Natural killer cell treated with Interleukin-12 subunit alpha and Interleukin-12 subunit beta and Interleukin-15 and Interleukin-18, amount 100 ng/mL, for 72 hours (primary cell): ENCODE measurements around the gene PHRF1. TPM values are rescaled to one million over a fixed set of nuclear protein-coding genes. Genes with fewer than 3 reads are reported as not detected.
A peak's percentile ranks its signal among the peaks of the same experiment; 100 is the strongest.

Experiments
- ATAC-seq, 2 donors: fragments of 150-1000 bp; cut with Tn5 transposase in 1 of 2; sonication (Bioruptor Pico), chemical (Tn5 transposase) in 1 of 2; 2 replicates each; pipeline ENCODE4 v1.10.0; 2021
- DNase-seq: peaks from one replicate; pipeline ENCODE4 v3.0.0; 2022; ENCODE audit warnings: low spot score
- H3K27ac Mint-ChIP-seq, 2 donors: 1 replicate in 1 of 2; 2 replicates in 1 of 2; pipeline ENCODE4 v1.8.0; 2022; ENCODE audit warnings: mixed read lengths in 2 of 2, mild to moderate bottlenecking in 1 of 2, moderate library complexity in 1 of 2
- H3K27me3 Mint-ChIP-seq, 2 donors: 1 replicate in 1 of 2; 2 replicates in 1 of 2; pipeline ENCODE4 v1.8.0; 2022; ENCODE audit warnings: mixed read lengths in 2 of 2
- H3K36me3 Mint-ChIP-seq: one replicate; pipeline ENCODE4 v1.8.0; 2022; ENCODE audit warnings: mixed read lengths
- H3K4me1 Mint-ChIP-seq, 2 donors: 1 replicate in 1 of 2; 2 replicates in 1 of 2; pipeline ENCODE4 v1.8.0; 2022; ENCODE audit warnings: low read depth in 2 of 2, mixed read lengths in 2 of 2, mild to moderate bottlenecking in 1 of 2
- H3K4me3 Mint-ChIP-seq: one replicate; pipeline ENCODE4 v1.8.0; 2022; ENCODE audit warnings: mixed read lengths
- H3K9me3 Mint-ChIP-seq: 2 replicates; pipeline ENCODE4 v1.8.0; 2022; ENCODE audit warnings: mixed read lengths
- total RNA-seq, 2 donors: library from RNA; stranded (reverse); gene quantifications; one replicate each; pipeline ENCODE4 v1.2.3, GENCODE V29; 2022

PHRF1 gene
- total RNA-seq, 2 donors from 2014 or later: 49.2 to 85.7 TPM

- DNase-seq: no peak
- Mint-ChIP-seq H3K27ac (no peak overlapping the region), H3K4me3 (no peak overlapping the region), H3K9me3 (no peaks in the 10 kb centered on the region), H3K36me3 (no peaks in the 10 kb centered on the region), H3K27me3 (no peaks in the 10 kb centered on the region), H3K4me1 (peaks cover 12 to 15% of the 10 kb centered on the region in 2 donors)
- ATAC-seq: no peak
These were observed 36.7 kb downstream of the PHRF1 start for GRCh38 chr11:612961-613300.

GRCh38 chr11:613369-613968, 37.2 kb downstream of the PHRF1 start:
- DNase-seq (no peak), ATAC-seq (peak; percentile 2 to 41)
- Mint-ChIP-seq H3K4me3 (no peak overlapping the region), H3K9me3 (no peaks in the 10 kb centered on the region), H3K27me3 (no peaks in the 10 kb centered on the region), H3K27ac (no peak overlapping the region), H3K4me1 (peaks cover 12 to 15% of the 10 kb centered on the region in 2 donors), H3K36me3 (no peaks in the 10 kb centered on the region)

DNA sequence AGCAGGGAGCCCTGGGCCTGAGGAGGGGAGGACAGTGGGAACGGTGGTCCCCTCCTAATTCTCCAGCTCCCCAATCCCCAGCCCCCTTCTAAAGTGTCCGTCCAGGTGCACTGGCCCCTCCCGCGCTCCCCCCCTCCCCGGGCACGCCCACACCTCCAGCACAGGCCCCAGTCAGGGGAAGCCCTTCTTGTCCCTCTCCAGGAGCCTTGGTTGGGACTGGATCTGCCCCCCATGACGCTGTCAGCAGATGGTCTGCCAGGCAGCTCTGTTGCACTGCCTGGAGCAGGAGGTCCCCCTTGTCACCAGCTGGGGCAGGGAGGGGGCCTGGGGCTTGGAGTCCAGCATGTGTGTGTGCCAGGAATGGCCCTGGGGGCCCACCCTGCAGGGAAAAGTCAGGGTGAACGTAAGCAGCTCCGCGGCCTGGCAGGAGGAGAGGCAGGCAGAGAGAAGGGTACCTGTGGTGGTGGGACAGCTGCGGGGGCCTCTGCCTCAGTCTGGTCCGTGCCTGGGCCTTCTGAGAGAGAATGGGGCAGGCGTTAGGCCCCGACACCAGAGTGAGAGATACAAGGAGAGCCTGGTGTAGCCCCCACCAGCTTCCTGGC, 37.9 kb downstream of the PHRF1 start:
- Mint-ChIP-seq H3K36me3 (no peaks in the 10 kb centered on the region), H3K9me3 (no peaks in the 10 kb centered on the region), H3K27me3 (no peaks in the 10 kb centered on the region), H3K27ac (peak overlapping the region; percentile 37 to 72), H3K4me1 (peaks cover 12 to 15% of the 10 kb centered on the region in 2 donors), H3K4me3 (peak overlapping the region; percentile 65)
- ATAC-seq (no peak), DNase-seq (no peak)

DNA sequence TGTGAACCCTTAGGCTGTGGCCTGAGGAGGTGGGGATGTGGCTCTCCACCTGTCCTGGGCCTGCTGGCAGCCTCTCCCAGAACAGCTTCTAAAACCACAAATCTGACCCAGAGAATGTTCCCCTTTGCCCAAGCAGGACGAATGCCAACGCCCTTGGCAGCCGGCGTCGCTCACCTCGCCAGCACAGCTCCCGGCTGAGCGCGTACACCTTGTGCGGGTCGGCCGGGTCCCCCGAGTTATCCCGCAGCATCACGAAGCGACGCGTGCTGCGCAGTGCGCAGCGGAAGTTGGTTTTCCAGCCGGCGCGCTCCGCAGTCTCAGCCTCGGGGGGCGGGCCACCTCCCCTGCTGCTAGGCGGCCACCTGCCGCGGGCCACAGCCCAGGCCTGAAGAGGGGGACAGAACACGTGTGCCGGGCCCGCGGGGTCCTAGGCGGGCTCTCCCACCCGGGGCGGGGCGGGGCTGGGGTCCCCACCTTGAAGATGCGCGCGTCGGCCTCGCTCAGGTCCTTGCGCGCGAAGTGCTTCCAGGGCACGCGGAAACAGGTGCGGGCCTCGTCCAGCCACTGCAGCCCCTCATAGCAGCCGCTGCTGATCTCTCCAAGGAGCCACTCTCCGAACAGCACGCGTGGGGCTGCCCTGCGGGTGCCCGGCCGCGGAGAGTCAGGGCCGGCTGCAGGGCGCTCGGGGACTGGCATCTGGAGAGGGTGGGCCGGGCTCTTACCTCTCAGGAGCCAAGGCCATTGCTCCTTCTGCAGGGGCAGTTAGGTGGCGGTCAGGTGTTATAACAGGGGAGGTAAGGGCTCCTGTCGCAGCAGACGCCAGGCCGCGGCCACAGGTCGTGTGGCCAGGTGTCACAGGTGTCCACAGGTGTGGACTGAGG, 38.6 kb downstream of the PHRF1 start:
- ATAC-seq (no peak), DNase-seq (peak; percentile 59)
- peak overlapping the region; percentile 84 for H3K4me3 Mint-ChIP-seq
- no peaks in the 10 kb centered on the region for H3K27me3 Mint-ChIP-seq
- H3K9me3 Mint-ChIP-seq: no peaks in the 10 kb centered on the region
- peak overlapping the region; percentile 81 to 87 for H3K27ac Mint-ChIP-seq
- peaks cover 12 to 15% of the 10 kb centered on the region in 2 donors for H3K4me1 Mint-ChIP-seq
- no peaks in the 10 kb centered on the region for H3K36me3 Mint-ChIP-seq

- H3K4me3 Mint-ChIP-seq: peak within 1 kb of the TSS; percentile 84
- peaks cover 12 to 15% of the 10 kb centered on the region in 2 donors for H3K4me1 Mint-ChIP-seq
- no peaks in the 10 kb centered on the region for H3K27me3 Mint-ChIP-seq
- peak within 1 kb of the TSS; percentile 81 to 87 for H3K27ac Mint-ChIP-seq
- H3K36me3 Mint-ChIP-seq: no peaks in the 10 kb centered on the region
- ATAC-seq (peak; percentile 91 to 93), DNase-seq (peak; percentile 95)
- H3K9me3 Mint-ChIP-seq: no peaks in the 10 kb centered on the region
These were observed 39.4 kb downstream of the PHRF1 start, which contains the start of gene IRF7 for GRCh38 chr11:615504-616319. Gene IRF7, minus strand, starts transcription at chr11:615950. Its CDS starts 586 bp downstream, at chr11:615364.

GRCh38 chr11:616320-617198, 40.3 kb downstream of the PHRF1 start:
- ATAC-seq (no peak), DNase-seq (peak; percentile 60)
- Mint-ChIP-seq H3K27me3 (no peaks in the 10 kb centered on the region), H3K4me1 (peaks cover 12 to 15% of the 10 kb centered on the region in 2 donors), H3K36me3 (no peaks in the 10 kb centered on the region), H3K4me3 (peak overlapping the region; percentile 84), H3K27ac (peak overlapping the region; percentile 81 to 87), H3K9me3 (no peaks in the 10 kb centered on the region)

DNA sequence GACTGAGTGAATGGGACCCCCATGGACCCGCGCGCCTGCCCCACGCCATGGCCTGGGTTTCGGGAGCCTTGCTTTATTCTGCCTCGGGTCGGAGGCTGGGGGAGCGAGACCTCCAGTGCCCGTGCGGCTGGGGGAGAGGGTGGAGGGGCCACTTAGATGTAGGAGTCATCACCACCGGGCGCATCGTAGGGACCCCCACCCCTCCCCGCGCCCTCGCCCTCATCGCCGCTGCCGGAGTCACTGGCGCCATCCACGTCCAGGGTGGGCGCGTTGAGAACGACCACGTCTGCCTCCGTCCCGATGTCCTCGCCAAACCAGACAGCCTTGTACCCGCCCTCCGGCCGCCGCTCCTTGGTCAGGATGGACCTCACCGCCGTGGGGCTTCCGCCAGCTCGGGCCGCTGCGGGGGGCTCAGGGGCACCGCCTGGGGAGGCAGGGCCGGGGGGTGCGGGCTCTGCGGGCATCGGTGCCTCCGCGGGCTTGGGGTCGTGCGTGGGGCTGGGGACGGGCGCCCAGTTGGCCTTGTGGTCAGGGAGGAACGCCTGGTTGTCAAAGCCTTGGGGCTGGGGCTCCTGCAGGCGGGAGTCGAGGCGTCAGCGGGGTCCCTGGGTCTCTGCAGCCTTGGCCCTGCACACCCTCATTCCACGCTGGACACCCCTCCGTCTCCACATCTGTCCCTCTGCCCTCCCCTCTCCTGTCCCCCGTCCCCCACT, 41.1 kb downstream of the PHRF1 start:
- Mint-ChIP-seq H3K4me1 (peaks cover 11% of the 10 kb centered on the region in 2 donors), H3K36me3 (no peaks in the 10 kb centered on the region), H3K9me3 (no peaks in the 10 kb centered on the region), H3K4me3 (no peak overlapping the region), H3K27me3 (no peaks in the 10 kb centered on the region), H3K27ac (no peak overlapping the region)
- no peak for ATAC-seq
- no peak for DNase-seq

GRCh38 chr11:617912-618682, 41.8 kb downstream of the PHRF1 start:
- H3K27ac Mint-ChIP-seq: no peak overlapping the region
- ATAC-seq (no peak), DNase-seq (peak; percentile 55)
- H3K4me3 Mint-ChIP-seq: no peak overlapping the region
- no peaks in the 10 kb centered on the region for H3K9me3 Mint-ChIP-seq
- no peaks in the 10 kb centered on the region for H3K36me3 Mint-ChIP-seq
- no peaks in the 10 kb centered on the region for H3K27me3 Mint-ChIP-seq
- peaks cover 10 to 11% of the 10 kb centered on the region in 2 donors for H3K4me1 Mint-ChIP-seq

- no peak overlapping the region for H3K27ac Mint-ChIP-seq
- H3K9me3 Mint-ChIP-seq: no peaks in the 10 kb centered on the region
These were observed 42.8 kb downstream of the PHRF1 start for GRCh38 chr11:618856-619627.

DNA sequence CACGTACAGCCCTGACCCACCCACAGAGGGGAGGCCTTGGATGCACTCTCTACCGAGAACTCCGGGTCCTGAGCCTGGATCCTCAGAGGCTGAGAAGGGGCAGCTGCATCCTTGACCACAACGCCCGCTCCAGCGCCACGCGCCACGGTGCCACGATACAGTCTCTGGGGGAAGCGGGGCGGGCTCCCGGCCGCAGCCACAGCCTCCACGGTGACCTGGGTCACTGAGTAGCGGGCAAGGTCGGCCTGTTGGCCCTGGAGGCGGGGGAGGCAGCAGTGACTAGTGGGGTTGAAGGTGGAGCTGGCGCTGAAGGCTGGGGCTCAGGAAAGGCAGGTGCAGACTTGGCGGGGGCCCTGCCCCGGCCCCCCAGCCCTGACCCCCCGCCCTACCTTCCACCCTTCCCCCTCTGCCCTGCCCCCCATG, 43.4 kb downstream of the PHRF1 start:
- ATAC-seq (no peak), DNase-seq (no peak)
- Mint-ChIP-seq H3K4me3 (no peak overlapping the region), H3K27ac (no peak overlapping the region), H3K4me1 (peaks cover 8 to 10% of the 10 kb centered on the region in 2 donors), H3K27me3 (no peaks in the 10 kb centered on the region), H3K36me3 (no peaks in the 10 kb centered on the region), H3K9me3 (no peaks in the 10 kb centered on the region)

More at GRCh38 chr11:618856-619627, 42.8 kb downstream of the PHRF1 start:
- Mint-ChIP-seq H3K4me3 (no peak overlapping the region), H3K27me3 (no peaks in the 10 kb centered on the region), H3K4me1 (peaks cover 10 to 11% of the 10 kb centered on the region in 2 donors), H3K36me3 (no peaks in the 10 kb centered on the region)
- no peak for DNase-seq
- ATAC-seq: no peak

GRCh38 chr11:620201-620600, 43.9 kb downstream of the PHRF1 start:
- no peak for ATAC-seq

More at GRCh38 chr11:620201-620600, 43.9 kb downstream of the PHRF1 start:
- Mint-ChIP-seq H3K27me3 (no peaks in the 10 kb centered on the region), H3K4me1 (peaks cover 8 to 10% of the 10 kb centered on the region in 2 donors), H3K9me3 (no peaks in the 10 kb centered on the region), H3K36me3 (no peaks in the 10 kb centered on the region), H3K27ac (no peak overlapping the region), H3K4me3 (no peak overlapping the region)
- DNase-seq: peak; percentile 56
